Daoy (cell line): ENCODE measurements around the gene PLEKHM3. TPM values are rescaled to one million over a fixed set of nuclear protein-coding genes. Genes with fewer than 3 reads are reported as not detected.

ENCODE experiments used
- DNase-seq: peaks from one replicate; pipeline ENCODE4 v3.0.0-alpha.2; 2015; ENCODE audit warnings: low read depth
- total RNA-seq: library from RNA; depleted of rRNA; stranded (reverse); fragments of >200 nt; shearing (Covaris generic); gene quantifications from 2 replicates; pipeline ENCODE4 v1.2.3, GENCODE V29; 2014

The PLEKHM3 gene
- total RNA-seq, 1 experiment from 2014 or later, result 6.4 TPM

- no peak for DNase-seq
Observed at GRCh38 chr2:207861789-207862188, 163.5 kb downstream of the PLEKHM3 start.

- no peak for DNase-seq
Observed at GRCh38 chr2:207860685-207861084, 164.6 kb downstream of the PLEKHM3 start.

- no peak for DNase-seq
Observed at GRCh38 chr2:207855591-207855990, 169.7 kb downstream of the PLEKHM3 start.

GRCh38 chr2:207854484-207855440, 170.6 kb downstream of the PLEKHM3 start:
- peak; percentile 42 for DNase-seq

- DNase-seq, result no peak
Observed at GRCh38 chr2:207852791-207853190, 172.5 kb downstream of the PLEKHM3 start.

GRCh38 chr2:207849443-207849842, 175.9 kb downstream of the PLEKHM3 start:
- DNase-seq, result no peak

GRCh38 chr2:207848545-207848928, 176.8 kb downstream of the PLEKHM3 start:
- DNase-seq, result no peak

GRCh38 chr2:207847807-207848544, 177.4 kb downstream of the PLEKHM3 start:
- DNase-seq, result peak; percentile 93

- no peak for DNase-seq
Observed at GRCh38 chr2:207847098-207847806, 178.1 kb downstream of the PLEKHM3 start.

GRCh38 chr2:207845202-207845864, 180.0 kb downstream of the PLEKHM3 start:
- DNase-seq, result no peak

- no peak for DNase-seq
Observed at GRCh38 chr2:207844648-207845047, 180.7 kb downstream of the PLEKHM3 start.

GRCh38 chr2:207840101-207840500, 185.2 kb downstream of the PLEKHM3 start:
- DNase-seq, result no peak

GRCh38 chr2:207839575-207839974, 185.8 kb downstream of the PLEKHM3 start:
- DNase-seq, result no peak

GRCh38 chr2:207839028-207839427, 186.3 kb downstream of the PLEKHM3 start:
- no peak for DNase-seq

GRCh38 chr2:207836521-207837133, 188.7 kb downstream of the PLEKHM3 start:
- no peak for DNase-seq

- no peak for DNase-seq
Observed at GRCh38 chr2:207835805-207836204, 189.5 kb downstream of the PLEKHM3 start.

GRCh38 chr2:207833251-207833751, 192.0 kb downstream of the PLEKHM3 start:
- no peak for DNase-seq

GRCh38 chr2:207831584-207832248, 193.6 kb downstream of the PLEKHM3 start:
- no peak for DNase-seq

GRCh38 chr2:207830778-207831438, 194.4 kb downstream of the PLEKHM3 start:
- no peak for DNase-seq
